IPS-NIHi7 (cell line): ENCODE measurements around the gene FMNL1.
A peak's percentile ranks its signal among the peaks of the same experiment; 100 is the strongest.
"Not testable (repeated sequence)": the region's sequence is repeated elsewhere in the genome, so short reads cannot be mapped to it uniquely, and the experiment has no call there.

Source experiments
- DNase-seq: peaks from one replicate; pipeline ENCODE4 v3.0.0; 2012; ENCODE audit warnings: mixed read lengths; ENCODE audit errors: extremely low spot score

The FMNL1 gene

GRCh38 chr17:45221081-45222013 lies at the start of gene FMNL1:
Gene FMNL1 (plus strand): TSS chr17:45221885. CDS start chr17:45222125, 240 bp downstream.
- no peak for DNase-seq

GRCh38 chr17:45172232-45172540 lies 49.5 kb upstream of the FMNL1 start:
- no peak for DNase-seq

- peak; percentile 38 for DNase-seq
Measured at GRCh38 chr17:45172541-45173286, 49.0 kb upstream of the FMNL1 start.

- no peak for DNase-seq
Measured at GRCh38 chr17:45175759-45176115, 45.9 kb upstream of the FMNL1 start.

GRCh38 chr17:45177563-45177962 lies 44.1 kb upstream of the FMNL1 start:
- DNase-seq, result no peak

GRCh38 chr17:45184144-45184543 lies 37.5 kb upstream of the FMNL1 start:
- DNase-seq, result no peak

GRCh38 chr17:45186801-45187354 lies 34.8 kb upstream of the FMNL1 start:
- DNase-seq, result no peak

GRCh38 chr17:45189009-45189408 lies 32.7 kb upstream of the FMNL1 start:
- DNase-seq, result no peak

GRCh38 chr17:45190503-45191255 lies 31.0 kb upstream of the FMNL1 start:
- DNase-seq, result no peak

- no peak for DNase-seq
Measured at GRCh38 chr17:45195424-45195823, 26.3 kb upstream of the FMNL1 start.

- no peak for DNase-seq
Measured at GRCh38 chr17:45197108-45197507, 24.6 kb upstream of the FMNL1 start.

GRCh38 chr17:45197555-45198334 lies 23.9 kb upstream of the FMNL1 start:
- peak; percentile 96 for DNase-seq

- DNase-seq, result no peak
Measured at GRCh38 chr17:45200701-45201100, 21.0 kb upstream of the FMNL1 start.

- DNase-seq, result no peak
Measured at GRCh38 chr17:45201457-45201856, 20.2 kb upstream of the FMNL1 start.

- not testable (repeated sequence) for DNase-seq
Measured at GRCh38 chr17:45201880-45202279, 19.8 kb upstream of the FMNL1 start.

GRCh38 chr17:45218895-45219661 lies 2.6 kb upstream of the FMNL1 start:
- peak; percentile 84 for DNase-seq

- no peak for DNase-seq
Measured at GRCh38 chr17:45220079-45220478, 1.6 kb upstream of the FMNL1 start.

- no peak for DNase-seq
Measured at GRCh38 chr17:45222014-45222288, 266 bp downstream of the FMNL1 start.

GRCh38 chr17:45222289-45222995 lies 757 bp downstream of the FMNL1 start:
- no peak for DNase-seq

GRCh38 chr17:45222996-45223538 lies 1.4 kb downstream of the FMNL1 start:
- no peak for DNase-seq
